ENCODE data around the gene HMCN2. TPM values are rescaled to one million over a fixed set of nuclear protein-coding genes. Genes with fewer than 3 reads are reported as not detected.

HMCN2 gene
- total and polyA plus RNA-seq, 2 donors, result 0.90 to 2.2 TPM

DNA sequence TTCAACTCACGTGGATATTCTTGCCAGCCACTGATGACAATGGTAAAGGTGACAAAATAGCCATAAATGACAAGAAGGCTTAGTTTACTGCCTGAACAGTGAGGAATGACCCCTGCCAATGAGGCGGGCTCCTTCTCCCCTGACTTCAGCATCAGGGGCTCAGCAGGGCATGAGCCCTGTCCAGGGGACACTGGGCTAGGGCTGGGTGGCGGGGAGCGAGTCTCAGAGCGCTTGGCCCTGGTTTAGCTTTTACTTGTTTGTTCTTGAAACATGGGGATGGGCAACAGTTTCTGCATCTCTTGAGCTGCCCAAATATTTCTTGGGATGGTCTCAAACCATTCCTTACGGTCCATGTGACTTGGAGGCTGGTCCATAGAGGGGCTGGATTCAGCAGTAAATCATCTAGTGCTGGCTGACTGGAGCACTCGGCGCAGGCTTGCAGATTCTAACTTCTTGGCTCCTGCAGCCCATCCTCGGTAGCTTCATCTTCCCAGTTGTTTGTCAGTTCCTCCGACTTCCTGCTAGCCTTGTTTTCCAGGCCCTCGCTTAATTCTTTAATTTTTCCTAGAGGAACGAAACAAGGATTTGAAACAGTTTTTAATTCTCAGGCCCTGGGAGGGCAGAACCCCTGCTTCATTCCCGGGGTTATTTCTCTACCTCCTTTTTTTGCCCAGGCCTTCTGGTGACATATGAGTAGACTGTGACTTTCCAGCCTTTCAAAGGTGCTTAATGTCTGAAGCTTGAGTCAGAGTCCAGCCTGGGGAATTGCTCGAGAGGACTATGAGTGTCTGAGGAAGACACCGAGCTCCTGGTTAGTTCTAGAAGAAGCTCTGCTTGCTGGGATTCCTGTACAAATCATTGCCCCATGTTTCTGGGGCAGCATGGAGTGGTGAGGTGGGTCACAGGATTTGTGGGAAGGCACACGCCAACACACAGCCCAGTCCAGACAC is 4.5 kb upstream of the HMCN2 start:
- Histone ChIP-seq H3K4me3 (ENCODE audit: low read length in 2 of 2) (no peak overlapping the region), H3K27ac (ENCODE audit: low read depth in 1 of 2, low read length in 1 of 2) (no peak overlapping the region), H3K36me3 (ENCODE audit: control insufficient read depth in 2 of 2, insufficient read depth in 2 of 2, low read length in 1 of 2) (no peaks in the 10 kb centered on the region), H3K9me3 (ENCODE audit: control insufficient read depth in 2 of 2, insufficient read depth in 1 of 2, low read length in 1 of 2) (no peaks in the 10 kb centered on the region), H3K4me1 (ENCODE audit: control insufficient read depth in 2 of 2, insufficient read depth in 2 of 2, low read length in 2 of 2) (no peaks in the 10 kb centered on the region), H3K27me3 (ENCODE audit: control insufficient read depth in 2 of 2, insufficient read depth in 1 of 2, low read length in 1 of 2) (peaks cover 25 to 58% of the 10 kb centered on the region in 2 donors)
- 88% methylated on average over 16 of the region's 16 CpGs for whole genome bisulfite sequencing
- DNase-seq (ENCODE audit: low read depth in 6 of 9, low spot score in 9 of 9), result no peak

DNA sequence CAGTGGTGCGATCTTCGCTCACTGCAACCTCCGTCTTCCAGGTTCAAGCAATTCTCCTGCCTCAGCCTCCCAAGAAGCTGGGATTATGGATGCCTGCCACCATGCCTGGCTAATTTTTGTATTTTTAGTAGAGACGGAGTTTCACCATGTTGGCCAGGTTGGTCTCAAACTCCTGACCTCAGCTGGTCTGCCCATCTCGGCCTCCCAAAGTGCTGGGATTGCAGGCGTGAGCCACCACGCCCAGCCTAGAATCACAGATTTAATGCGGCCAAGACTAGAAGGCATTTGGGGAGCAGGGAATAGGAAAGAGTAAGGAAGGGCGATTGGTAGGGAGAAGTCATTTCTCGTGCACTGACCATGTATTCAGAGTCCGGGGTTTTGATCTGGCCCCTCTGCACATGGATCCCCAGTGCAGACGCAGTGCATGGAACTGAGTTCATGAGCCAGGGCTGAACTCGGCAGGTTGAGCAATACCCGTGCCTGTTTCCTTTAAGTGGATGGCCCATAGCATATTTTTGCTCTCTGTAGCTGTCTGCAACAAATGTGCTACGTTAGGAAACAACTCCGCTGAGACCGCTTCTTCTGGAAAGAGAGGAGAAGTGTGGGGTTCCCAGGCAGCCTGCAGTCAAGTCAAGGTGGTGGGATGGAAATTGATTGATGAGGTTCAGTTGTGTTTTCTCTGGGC is 3.4 kb upstream of the HMCN2 start:
- 80% methylated on average over 17 of the region's 17 CpGs for whole genome bisulfite sequencing
- no peaks in the 10 kb centered on the region for H3K4me1 ChIP-seq (ENCODE audit: control insufficient read depth in 2 of 2, insufficient read depth in 2 of 2, low read length in 2 of 2)
- peaks cover 36 to 69% of the 10 kb centered on the region in 2 donors for H3K27me3 ChIP-seq (ENCODE audit: control insufficient read depth in 2 of 2, insufficient read depth in 1 of 2, low read length in 1 of 2)
- H3K36me3 ChIP-seq (ENCODE audit: control insufficient read depth in 2 of 2, insufficient read depth in 2 of 2, low read length in 1 of 2), result no peaks in the 10 kb centered on the region
- no peak overlapping the region for H3K4me3 ChIP-seq (ENCODE audit: low read length in 2 of 2)
- no peak for DNase-seq (ENCODE audit: low read depth in 6 of 9, low spot score in 9 of 9)
- no peak overlapping the region for H3K27ac ChIP-seq (ENCODE audit: low read depth in 1 of 2, low read length in 1 of 2)
- no peaks in the 10 kb centered on the region for H3K9me3 ChIP-seq (ENCODE audit: control insufficient read depth in 2 of 2, insufficient read depth in 1 of 2, low read length in 1 of 2)

DNA sequence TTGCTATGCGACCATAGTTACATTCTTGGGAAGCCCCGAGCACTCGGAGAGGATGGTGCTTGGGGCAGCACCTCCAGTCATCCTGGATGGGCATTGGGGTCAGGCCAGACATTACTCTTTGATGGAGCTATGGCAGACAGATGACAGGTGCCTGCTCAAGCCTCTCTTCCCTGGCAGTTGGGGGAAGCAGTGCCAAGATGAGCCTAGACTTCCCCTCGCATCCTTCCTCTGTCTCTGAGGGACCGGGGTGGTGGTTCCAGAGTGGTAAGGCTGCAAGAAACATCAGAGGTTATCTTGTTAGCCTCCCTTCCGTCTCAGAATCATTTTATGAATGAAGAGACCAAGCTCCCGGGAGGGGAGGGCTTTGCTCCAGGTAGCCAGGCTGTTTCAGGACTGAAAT is 2.8 kb upstream of the HMCN2 start:
- H3K27me3 ChIP-seq (ENCODE audit: control insufficient read depth in 2 of 2, insufficient read depth in 1 of 2, low read length in 1 of 2), result peaks cover 42 to 75% of the 10 kb centered on the region in 2 donors
- no peaks in the 10 kb centered on the region for H3K4me1 ChIP-seq (ENCODE audit: control insufficient read depth in 2 of 2, insufficient read depth in 2 of 2, low read length in 2 of 2)
- DNase-seq (ENCODE audit: low read depth in 6 of 9, low spot score in 9 of 9), result no peak
- no peak overlapping the region for H3K4me3 ChIP-seq (ENCODE audit: low read length in 2 of 2)
- 85% methylated on average over 7 of the region's 7 CpGs for WGBS
- H3K27ac ChIP-seq (ENCODE audit: low read depth in 1 of 2, low read length in 1 of 2), result no peak overlapping the region
- no peaks in the 10 kb centered on the region for H3K9me3 ChIP-seq (ENCODE audit: control insufficient read depth in 2 of 2, insufficient read depth in 1 of 2, low read length in 1 of 2)
- no peaks in the 10 kb centered on the region for H3K36me3 ChIP-seq (ENCODE audit: control insufficient read depth in 2 of 2, insufficient read depth in 2 of 2, low read length in 1 of 2)

DNA sequence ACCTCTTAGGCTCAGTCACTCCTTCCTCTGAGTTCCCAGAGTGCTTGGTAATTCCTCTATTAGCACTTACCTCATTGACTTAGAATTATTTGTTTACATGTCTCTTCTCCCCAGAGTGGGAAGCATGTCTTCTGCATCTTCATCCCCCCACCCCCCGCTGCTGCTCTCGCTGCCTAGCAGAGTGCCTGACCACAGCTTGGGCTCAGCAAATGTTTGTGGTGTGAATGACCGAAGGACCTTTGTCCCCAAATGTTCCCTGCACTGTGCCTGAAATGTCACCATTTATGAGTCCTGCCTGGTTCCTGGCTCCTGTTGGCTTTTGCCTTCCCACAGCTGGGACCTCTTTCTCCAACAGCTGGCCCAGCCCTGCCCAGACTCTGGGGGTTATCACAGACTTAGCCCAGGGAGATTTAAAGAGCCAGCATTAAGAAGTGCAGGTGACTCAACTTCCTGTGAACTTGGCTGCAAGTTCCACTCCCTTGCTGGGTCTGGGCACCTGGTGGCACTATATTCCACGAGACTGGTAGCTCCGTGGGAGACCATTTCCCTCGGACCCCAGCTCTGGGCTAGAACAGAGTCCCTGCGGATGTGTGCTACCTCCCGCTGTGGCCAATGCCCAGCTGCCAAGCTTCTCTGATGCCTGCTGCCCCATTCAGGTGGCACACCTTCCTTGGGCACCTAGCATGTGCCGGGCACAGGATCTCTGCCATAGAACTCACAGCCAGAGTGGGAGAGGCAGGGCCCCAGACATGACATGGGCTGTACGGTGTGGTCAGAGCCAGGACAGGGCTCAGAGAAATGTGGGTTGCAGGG is 1.8 kb upstream of the HMCN2 start:
- no peak for DNase-seq (ENCODE audit: low read depth in 6 of 9, low spot score in 9 of 9)

DNA sequence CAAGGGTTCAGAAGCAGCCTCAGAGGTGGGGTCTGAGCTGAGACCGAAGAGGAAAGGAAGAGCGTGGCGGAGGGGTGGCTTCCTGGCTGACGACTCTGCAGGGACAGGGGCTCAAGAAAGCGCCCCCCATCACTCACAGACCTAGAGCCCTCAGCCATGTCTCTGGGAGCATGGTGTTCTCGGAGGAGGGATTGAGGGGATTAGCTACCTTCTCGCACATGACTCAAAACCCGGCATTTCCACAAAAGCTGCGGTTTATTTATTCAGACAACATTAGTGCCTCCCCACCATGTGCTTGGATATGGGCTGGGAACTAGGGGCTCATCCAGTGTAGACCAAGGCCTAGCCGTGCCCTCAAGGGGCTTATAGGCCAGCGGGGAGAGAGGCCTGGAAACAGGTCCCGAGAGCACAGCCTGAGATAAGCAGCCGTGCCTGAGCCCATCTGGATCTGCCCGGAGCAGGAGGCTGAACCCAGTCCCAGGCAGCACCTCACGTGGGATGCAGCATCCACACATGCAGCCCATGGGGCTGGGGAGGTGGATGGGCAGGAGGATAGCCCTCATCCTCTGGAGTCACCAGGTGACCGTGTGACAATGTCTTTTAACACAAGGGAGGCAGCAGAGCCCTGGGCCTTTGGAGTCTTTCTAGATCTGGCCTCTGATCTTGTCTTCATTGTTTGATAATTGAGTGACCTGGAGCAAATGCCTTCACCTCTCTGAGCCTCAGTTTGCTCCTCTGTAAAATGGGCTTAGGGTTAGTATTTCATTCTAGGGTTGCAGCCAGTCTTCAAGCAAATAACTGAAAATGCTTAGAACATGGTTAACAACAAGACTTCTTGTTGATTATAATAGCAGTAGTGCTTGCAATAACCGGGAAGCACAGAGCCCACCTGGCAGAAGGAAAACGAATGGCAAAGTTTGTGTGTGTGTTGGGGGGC is 878 bp upstream of the HMCN2 start:
- WGBS, result 61% methylated on average over 18 of the region's 18 CpGs
- peaks cover 49 to 88% of the 10 kb centered on the region in 2 donors for H3K27me3 ChIP-seq (ENCODE audit: control insufficient read depth in 2 of 2, insufficient read depth in 1 of 2, low read length in 1 of 2)
- H3K4me1 ChIP-seq (ENCODE audit: control insufficient read depth in 2 of 2, insufficient read depth in 2 of 2, low read length in 2 of 2), result peaks cover 0 to 4% of the 10 kb centered on the region in 2 donors
- no peak overlapping the region for H3K27ac ChIP-seq (ENCODE audit: low read depth in 1 of 2, low read length in 1 of 2)
- DNase-seq (ENCODE audit: low read depth in 6 of 9, low spot score in 9 of 9), result no peak
- no peaks in the 10 kb centered on the region for H3K36me3 ChIP-seq (ENCODE audit: control insufficient read depth in 2 of 2, insufficient read depth in 2 of 2, low read length in 1 of 2)
- H3K4me3 ChIP-seq (ENCODE audit: low read length in 2 of 2), result no peak overlapping the region
- H3K9me3 ChIP-seq (ENCODE audit: control insufficient read depth in 2 of 2, insufficient read depth in 1 of 2, low read length in 1 of 2), result no peaks in the 10 kb centered on the region

More for the DNA sequence above, 1.8 kb upstream of the HMCN2 start:
- peaks cover 0 to 4% of the 10 kb centered on the region in 2 donors for H3K4me1 ChIP-seq (ENCODE audit: control insufficient read depth in 2 of 2, insufficient read depth in 2 of 2, low read length in 2 of 2)
- H3K9me3 ChIP-seq (ENCODE audit: control insufficient read depth in 2 of 2, insufficient read depth in 1 of 2, low read length in 1 of 2), result no peaks in the 10 kb centered on the region
- no peak overlapping the region for H3K4me3 ChIP-seq (ENCODE audit: low read length in 2 of 2)
- H3K27me3 ChIP-seq (ENCODE audit: control insufficient read depth in 2 of 2, insufficient read depth in 1 of 2, low read length in 1 of 2), result peaks cover 50 to 85% of the 10 kb centered on the region in 2 donors
- no peak overlapping the region for H3K27ac ChIP-seq (ENCODE audit: low read depth in 1 of 2, low read length in 1 of 2)
- 67% methylated on average over 10 of the region's 10 CpGs for WGBS
- no peaks in the 10 kb centered on the region for H3K36me3 ChIP-seq (ENCODE audit: control insufficient read depth in 2 of 2, insufficient read depth in 2 of 2, low read length in 1 of 2)

DNA sequence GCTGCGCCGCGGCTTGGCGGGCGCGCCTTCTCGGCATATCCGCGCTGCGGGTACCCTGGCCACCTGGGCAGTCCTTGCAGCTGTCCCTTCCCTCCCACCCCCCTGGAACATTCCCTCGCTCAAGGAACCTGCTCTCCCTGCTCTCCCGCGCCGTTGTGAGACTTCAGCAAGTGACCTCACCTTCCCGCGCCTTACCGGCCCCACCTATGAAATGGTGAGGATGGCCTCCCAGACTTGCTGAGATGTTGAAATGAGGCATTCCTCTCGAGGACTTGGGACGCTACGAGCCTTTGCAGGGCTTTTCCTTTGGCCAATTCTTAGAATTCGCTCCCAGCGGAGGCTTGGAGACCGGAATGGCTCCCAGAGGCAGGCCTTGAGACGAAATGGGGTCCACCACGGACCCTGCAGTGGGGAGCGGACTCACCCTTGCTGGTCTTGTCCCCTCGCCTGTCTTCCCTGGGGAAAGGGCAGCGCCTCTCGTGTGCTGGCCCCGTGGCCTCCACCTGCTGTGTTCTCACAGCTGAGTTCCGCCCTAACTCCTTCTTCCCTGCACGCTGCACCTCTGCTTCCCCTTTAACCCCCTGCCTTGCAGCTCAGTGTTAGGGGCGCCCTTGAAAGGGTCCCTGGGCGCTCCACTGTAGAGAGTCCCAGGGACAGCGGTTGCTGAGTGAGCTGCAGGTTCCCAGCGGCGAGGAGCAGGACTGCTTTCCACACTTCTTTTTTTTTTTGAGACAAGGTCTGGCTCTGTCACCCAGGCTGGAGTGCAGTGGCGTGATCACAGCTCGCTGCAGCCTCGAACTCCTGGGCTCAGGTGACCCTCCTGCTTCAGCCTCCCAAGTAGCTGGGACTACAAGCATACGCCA is 907 bp downstream of the HMCN2 start:
- 33% methylated on average over 41 of the region's 41 CpGs for WGBS
- no peak overlapping the region for H3K27ac ChIP-seq (ENCODE audit: low read depth in 1 of 2, low read length in 1 of 2)
- H3K36me3 ChIP-seq (ENCODE audit: control insufficient read depth in 2 of 2, insufficient read depth in 2 of 2, low read length in 1 of 2), result no peaks in the 10 kb centered on the region
- no peaks in the 10 kb centered on the region for H3K9me3 ChIP-seq (ENCODE audit: control insufficient read depth in 2 of 2, insufficient read depth in 1 of 2, low read length in 1 of 2)
- peaks cover 49 to 86% of the 10 kb centered on the region in 2 donors for H3K27me3 ChIP-seq (ENCODE audit: control insufficient read depth in 2 of 2, insufficient read depth in 1 of 2, low read length in 1 of 2)
- no peak overlapping the region for H3K4me3 ChIP-seq (ENCODE audit: low read length in 2 of 2)
- no peak for DNase-seq (ENCODE audit: low read depth in 6 of 9, low spot score in 9 of 9)
- H3K4me1 ChIP-seq (ENCODE audit: control insufficient read depth in 2 of 2, insufficient read depth in 2 of 2, low read length in 2 of 2), result peaks cover 0 to 4% of the 10 kb centered on the region in 2 donors

DNA sequence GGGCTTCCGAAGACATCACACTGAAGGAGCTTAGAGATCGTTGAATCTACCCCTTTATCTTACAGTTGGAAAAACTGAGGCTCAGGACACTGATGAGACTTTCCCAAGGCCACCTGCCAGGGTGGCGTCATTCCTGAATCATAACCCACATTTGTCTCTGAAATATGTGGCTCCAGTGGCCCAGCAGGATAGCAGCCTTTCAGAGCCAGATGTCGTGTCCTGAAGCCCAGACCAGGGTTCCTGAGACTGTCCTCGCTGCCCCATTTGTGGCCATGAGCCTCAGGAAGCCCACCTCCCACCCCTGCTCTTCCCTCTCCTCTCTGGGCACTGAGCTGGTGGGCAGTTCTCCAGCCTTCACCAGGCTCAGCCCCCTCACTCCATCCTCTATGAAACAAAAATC is 2.4 kb downstream of the HMCN2 start:
- DNase-seq (ENCODE audit: low read depth in 6 of 9, low spot score in 9 of 9), result no peak
- H3K9me3 ChIP-seq (ENCODE audit: control insufficient read depth in 2 of 2, insufficient read depth in 1 of 2, low read length in 1 of 2), result no peaks in the 10 kb centered on the region
- WGBS, result 90% methylated on average over 5 of the region's 5 CpGs
- no peaks in the 10 kb centered on the region for H3K36me3 ChIP-seq (ENCODE audit: control insufficient read depth in 2 of 2, insufficient read depth in 2 of 2, low read length in 1 of 2)
- H3K27ac ChIP-seq (ENCODE audit: low read depth in 1 of 2, low read length in 1 of 2), result no peak overlapping the region
- H3K4me1 ChIP-seq (ENCODE audit: control insufficient read depth in 2 of 2, insufficient read depth in 2 of 2, low read length in 2 of 2), result peaks cover 0 to 4% of the 10 kb centered on the region in 2 donors
- H3K27me3 ChIP-seq (ENCODE audit: control insufficient read depth in 2 of 2, insufficient read depth in 1 of 2, low read length in 1 of 2), result peaks cover 49 to 76% of the 10 kb centered on the region in 2 donors
- no peak overlapping the region for H3K4me3 ChIP-seq (ENCODE audit: low read length in 2 of 2)
